Urothelium cell line (cell line): ENCODE results near the gene POSTN.
A peak's percentile ranks its signal among the peaks of the same experiment; 100 is the strongest.

Experiments
- DNase-seq: peaks from one replicate; pipeline ENCODE4 v3.0.0; 2011; ENCODE audit warnings: low spot score, mixed read lengths
- FAIRE-seq: peaks from 2 replicates; lab custom pipeline; 2011; peaks lifted over from hg19 to GRCh38; lab: Jason Lieb, UNC

Gene POSTN

GRCh38 chr13:37598597-37598996 is at the start of gene POSTN:
POSTN (minus strand) TSS chr13:37598768; CDS start chr13:37598726, 42 bp downstream.
- FAIRE-seq (no peak), DNase-seq (no peak)

- DNase-seq: no peak
- no peak for FAIRE-seq
These were observed 48.6 kb upstream of the POSTN start for GRCh38 chr13:37647031-37647650.

GRCh38 chr13:37646531-37646930 is 48.0 kb upstream of the POSTN start:
- DNase-seq (no peak), FAIRE-seq (no peak)

GRCh38 chr13:37645181-37645740 is 46.7 kb upstream of the POSTN start:
- DNase-seq (no peak), FAIRE-seq (no peak)

GRCh38 chr13:37641391-37641790 is 42.8 kb upstream of the POSTN start:
- no peak for FAIRE-seq

GRCh38 chr13:37640499-37640898 is 41.9 kb upstream of the POSTN start:
- no peak for FAIRE-seq
- DNase-seq: peak; percentile 12

More at GRCh38 chr13:37641391-37641790, 42.8 kb upstream of the POSTN start:
- no peak for DNase-seq

GRCh38 chr13:37636701-37637100 is 38.1 kb upstream of the POSTN start:
- FAIRE-seq (no peak), DNase-seq (no peak)

GRCh38 chr13:37632294-37632693 is 33.7 kb upstream of the POSTN start:
- no peak for FAIRE-seq
- no peak for DNase-seq

- DNase-seq: no peak
- FAIRE-seq: no peak
These were observed 28.9 kb upstream of the POSTN start for GRCh38 chr13:37627428-37627827.

GRCh38 chr13:37621811-37622361 is 23.3 kb upstream of the POSTN start:
- no peak for DNase-seq
- FAIRE-seq: no peak

GRCh38 chr13:37618554-37618953 is 20.0 kb upstream of the POSTN start:
- DNase-seq (no peak), FAIRE-seq (no peak)

- DNase-seq (peak; percentile 30), FAIRE-seq (no peak)
These were observed 18.6 kb upstream of the POSTN start for GRCh38 chr13:37617173-37617572.

- FAIRE-seq (no peak), DNase-seq (no peak)
These were observed 17.6 kb upstream of the POSTN start for GRCh38 chr13:37616131-37616530.

- FAIRE-seq: no peak
These were observed 16.7 kb upstream of the POSTN start for GRCh38 chr13:37615276-37615675.

GRCh38 chr13:37613638-37614037 is 15.1 kb upstream of the POSTN start:
- DNase-seq (no peak), FAIRE-seq (no peak)

More at GRCh38 chr13:37615276-37615675, 16.7 kb upstream of the POSTN start:
- DNase-seq: no peak

- FAIRE-seq (no peak), DNase-seq (no peak)
These were observed 14.7 kb upstream of the POSTN start for GRCh38 chr13:37613236-37613635.

- DNase-seq: no peak
- FAIRE-seq: no peak
These were observed 10.3 kb upstream of the POSTN start for GRCh38 chr13:37608750-37609339.

GRCh38 chr13:37602733-37603381 is 4.3 kb upstream of the POSTN start:
- FAIRE-seq (no peak), DNase-seq (no peak)

- FAIRE-seq: no peak
- DNase-seq: no peak
These were observed 3.3 kb upstream of the POSTN start for GRCh38 chr13:37601648-37602440.

- DNase-seq (no peak), FAIRE-seq (no peak)
These were observed 951 bp upstream of the POSTN start for GRCh38 chr13:37599519-37599918.
